Aortic smooth muscle cell (primary cell): ENCODE measurements around the gene NOX3. TPM values are rescaled to one million over a fixed set of nuclear protein-coding genes. Genes with fewer than 3 reads are reported as not detected.

Source experiments
- total RNA-seq: library from RNA; depleted of rRNA; stranded (reverse); fragments of >200 nt; gene quantifications from 2 replicates; pipeline ENCODE4 v1.2.3, GENCODE V29; 2014

NOX3 gene
- not detected in 2 replicates for total RNA-seq

GRCh38 chr6:155455766-155456165, at the start of gene NOX3:
Gene NOX3 (minus strand): TSS chr6:155455839. CDS start chr6:155455800, 39 bp downstream.

Other genes with a start within 250 kb of the NOX3 start
- not detected in 2 replicates for gene CLDN20, start 191.8 kb downstream of the NOX3 start, total RNA-seq
- 12.4 and 15.7 TPM in 2 replicates for gene TFB1M, start 141.4 kb downstream of the NOX3 start, total RNA-seq